Measurements from ENCODE around the gene C1QC.

Gene C1QC

GRCh38 chr1:22683547-22683946 lies 40.1 kb downstream of the C1QC start:
- DNase-seq: no peak

GRCh38 chr1:22685591-22686059 lies 42.2 kb downstream of the C1QC start:
- DNase-seq: peak; percentile 82

GRCh38 chr1:22687191-22687590 lies 43.8 kb downstream of the C1QC start:
- DNase-seq: no peak

GRCh38 chr1:22688466-22688865 lies 45.0 kb downstream of the C1QC start:
- DNase-seq: no peak

- no peak for DNase-seq
These were observed 46.1 kb downstream of the C1QC start for GRCh38 chr1:22689505-22689904.

GRCh38 chr1:22691031-22691753 lies 47.8 kb downstream of the C1QC start:
- DNase-seq: no peak

GRCh38 chr1:22694172-22694571 lies 50.7 kb downstream of the C1QC start:
- DNase-seq: no peak

- DNase-seq: no peak
These were observed 53.2 kb downstream of the C1QC start for GRCh38 chr1:22696610-22697009.
